WTC11 (cell line): ENCODE results near the gene NRTN.

Experiments
- ATF1 ChIP-seq: sonication (generic); formaldehyde crosslinking; IDR thresholded peaks from 2 replicates; pipeline ENCODE4 v1.8.1; 2023; ENCODE audit warnings: mild to moderate bottlenecking, moderate library complexity, missing genetic modification reagents
- ATF3 ChIP-seq: sonication (generic); formaldehyde crosslinking; conservative IDR thresholded peaks from 2 replicates; pipeline ENCODE4 v1.8.1; 2022; ENCODE audit warnings: mild to moderate bottlenecking, missing genetic modification reagents
- CBFB ChIP-seq: sonication (generic); formaldehyde crosslinking; IDR thresholded peaks from 2 replicates; pipeline ENCODE4 v1.8.1; 2022; ENCODE audit warnings: mild to moderate bottlenecking, low read depth, missing genetic modification reagents
- ZNF121 ChIP-seq: sonication (generic); formaldehyde crosslinking; IDR thresholded peaks from 2 replicates; pipeline ENCODE4 v1.8.0; 2023; ENCODE audit warnings: missing genetic modification reagents
- ZNF138 ChIP-seq: sonication (generic); formaldehyde crosslinking; conservative IDR thresholded peaks from 2 replicates; pipeline ENCODE4 v1.8.1; 2022; ENCODE audit warnings: mild to moderate bottlenecking, moderate library complexity, missing genetic modification reagents
- ZNF416 ChIP-seq: fragments of 250-450 bp; sonication (Bioruptor Pico); IDR thresholded peaks from 2 replicates; pipeline ENCODE4 v1.9.0; 2021; ENCODE audit warnings: mild to moderate bottlenecking, inconsistent platforms
- TF ChIP-seq, protein P1 (sequence below): fragments of 200-600 bp; IDR thresholded peaks from 2 replicates; pipeline ENCODE4 v1.8.0; 2022; ENCODE audit warnings: antibody characterized with exemption
- TF ChIP-seq, protein P2 (sequence below): sonication (generic); formaldehyde crosslinking; IDR thresholded peaks from 2 replicates; pipeline ENCODE4 v1.8.1; 2023; ENCODE audit warnings: mild to moderate bottlenecking, missing genetic modification reagents, moderate library complexity
- TF ChIP-seq, protein P3 (sequence below): sonication (generic); formaldehyde crosslinking; IDR thresholded peaks from 2 replicates; pipeline ENCODE4 v1.8.0; 2022; ENCODE audit warnings: mild to moderate bottlenecking, missing genetic modification reagents

GRCh38 chr19:5843295-5843927 lies 38.5 kb downstream of the NRTN start:
- TF ChIP-seq, protein P1, sequence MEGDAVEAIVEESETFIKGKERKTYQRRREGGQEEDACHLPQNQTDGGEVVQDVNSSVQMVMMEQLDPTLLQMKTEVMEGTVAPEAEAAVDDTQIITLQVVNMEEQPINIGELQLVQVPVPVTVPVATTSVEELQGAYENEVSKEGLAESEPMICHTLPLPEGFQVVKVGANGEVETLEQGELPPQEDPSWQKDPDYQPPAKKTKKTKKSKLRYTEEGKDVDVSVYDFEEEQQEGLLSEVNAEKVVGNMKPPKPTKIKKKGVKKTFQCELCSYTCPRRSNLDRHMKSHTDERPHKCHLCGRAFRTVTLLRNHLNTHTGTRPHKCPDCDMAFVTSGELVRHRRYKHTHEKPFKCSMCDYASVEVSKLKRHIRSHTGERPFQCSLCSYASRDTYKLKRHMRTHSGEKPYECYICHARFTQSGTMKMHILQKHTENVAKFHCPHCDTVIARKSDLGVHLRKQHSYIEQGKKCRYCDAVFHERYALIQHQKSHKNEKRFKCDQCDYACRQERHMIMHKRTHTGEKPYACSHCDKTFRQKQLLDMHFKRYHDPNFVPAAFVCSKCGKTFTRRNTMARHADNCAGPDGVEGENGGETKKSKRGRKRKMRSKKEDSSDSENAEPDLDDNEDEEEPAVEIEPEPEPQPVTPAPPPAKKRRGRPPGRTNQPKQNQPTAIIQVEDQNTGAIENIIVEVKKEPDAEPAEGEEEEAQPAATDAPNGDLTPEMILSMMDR = no peak
- TF ChIP-seq, protein P2, sequence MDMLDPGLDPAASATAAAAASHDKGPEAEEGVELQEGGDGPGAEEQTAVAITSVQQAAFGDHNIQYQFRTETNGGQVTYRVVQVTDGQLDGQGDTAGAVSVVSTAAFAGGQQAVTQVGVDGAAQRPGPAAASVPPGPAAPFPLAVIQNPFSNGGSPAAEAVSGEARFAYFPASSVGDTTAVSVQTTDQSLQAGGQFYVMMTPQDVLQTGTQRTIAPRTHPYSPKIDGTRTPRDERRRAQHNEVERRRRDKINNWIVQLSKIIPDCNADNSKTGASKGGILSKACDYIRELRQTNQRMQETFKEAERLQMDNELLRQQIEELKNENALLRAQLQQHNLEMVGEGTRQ = no peak
- TF ChIP-seq ZNF138 = no peak
- no peak for TF ChIP-seq CBFB (CRISPR knock-in tag)
- TF ChIP-seq, protein P3, sequence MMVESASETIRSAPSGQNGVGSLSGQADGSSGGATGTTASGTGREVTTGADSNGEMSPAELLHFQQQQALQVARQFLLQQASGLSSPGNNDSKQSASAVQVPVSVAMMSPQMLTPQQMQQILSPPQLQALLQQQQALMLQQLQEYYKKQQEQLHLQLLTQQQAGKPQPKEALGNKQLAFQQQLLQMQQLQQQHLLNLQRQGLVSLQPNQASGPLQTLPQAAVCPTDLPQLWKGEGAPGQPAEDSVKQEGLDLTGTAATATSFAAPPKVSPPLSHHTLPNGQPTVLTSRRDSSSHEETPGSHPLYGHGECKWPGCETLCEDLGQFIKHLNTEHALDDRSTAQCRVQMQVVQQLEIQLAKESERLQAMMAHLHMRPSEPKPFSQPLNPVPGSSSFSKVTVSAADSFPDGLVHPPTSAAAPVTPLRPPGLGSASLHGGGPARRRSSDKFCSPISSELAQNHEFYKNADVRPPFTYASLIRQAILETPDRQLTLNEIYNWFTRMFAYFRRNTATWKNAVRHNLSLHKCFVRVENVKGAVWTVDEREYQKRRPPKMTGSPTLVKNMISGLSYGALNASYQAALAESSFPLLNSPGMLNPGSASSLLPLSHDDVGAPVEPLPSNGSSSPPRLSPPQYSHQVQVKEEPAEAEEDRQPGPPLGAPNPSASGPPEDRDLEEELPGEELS (CRISPR knock-in tag) = no peak
- no peak for TF ChIP-seq ZNF416 (CRISPR knock-in tag)
- TF ChIP-seq ATF1 = no peak
- TF ChIP-seq ATF3 (CRISPR knock-in tag) = no peak
- no peak for TF ChIP-seq ZNF121 (CRISPR knock-in tag)
